ENCODE measurements around the gene AP3D1. TPM values are rescaled to one million over a fixed set of nuclear protein-coding genes. Genes with fewer than 3 reads are reported as not detected.

Gene AP3D1
- total and polyA plus RNA-seq, 9 donors, result 36.7 to 102 (median 70.2) TPM

DNA sequence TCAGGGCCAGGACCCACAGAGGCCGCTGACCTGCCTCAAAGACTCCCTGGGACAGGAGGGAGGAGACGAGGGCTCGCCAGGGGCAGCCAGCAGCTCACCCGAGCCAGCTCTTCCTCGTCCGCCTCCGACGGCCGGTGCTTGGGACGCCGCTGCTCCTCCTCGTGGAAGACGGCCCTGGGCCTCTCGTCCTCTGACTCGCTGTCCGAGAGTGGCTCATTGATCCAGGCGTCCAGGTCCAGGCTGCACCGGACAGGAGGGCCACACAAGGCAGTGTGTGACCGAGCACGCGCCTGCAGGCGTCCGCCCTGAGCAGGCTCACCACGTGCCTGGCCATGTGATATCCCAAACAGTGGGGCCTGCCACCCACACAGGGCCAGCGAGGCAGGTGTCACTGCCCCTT, 34.9 kb downstream of the AP3D1 start:
- no peak for DNase-seq
- no peaks in the 10 kb centered on the region for H3K4me1 ChIP-seq (ENCODE audit: insufficient read depth)
- H3K36me3 ChIP-seq, result no peaks in the 10 kb centered on the region
- intact Hi-C loops (cut with DNase I), result no loop called here
- TF ChIP-seq, protein P1, sequence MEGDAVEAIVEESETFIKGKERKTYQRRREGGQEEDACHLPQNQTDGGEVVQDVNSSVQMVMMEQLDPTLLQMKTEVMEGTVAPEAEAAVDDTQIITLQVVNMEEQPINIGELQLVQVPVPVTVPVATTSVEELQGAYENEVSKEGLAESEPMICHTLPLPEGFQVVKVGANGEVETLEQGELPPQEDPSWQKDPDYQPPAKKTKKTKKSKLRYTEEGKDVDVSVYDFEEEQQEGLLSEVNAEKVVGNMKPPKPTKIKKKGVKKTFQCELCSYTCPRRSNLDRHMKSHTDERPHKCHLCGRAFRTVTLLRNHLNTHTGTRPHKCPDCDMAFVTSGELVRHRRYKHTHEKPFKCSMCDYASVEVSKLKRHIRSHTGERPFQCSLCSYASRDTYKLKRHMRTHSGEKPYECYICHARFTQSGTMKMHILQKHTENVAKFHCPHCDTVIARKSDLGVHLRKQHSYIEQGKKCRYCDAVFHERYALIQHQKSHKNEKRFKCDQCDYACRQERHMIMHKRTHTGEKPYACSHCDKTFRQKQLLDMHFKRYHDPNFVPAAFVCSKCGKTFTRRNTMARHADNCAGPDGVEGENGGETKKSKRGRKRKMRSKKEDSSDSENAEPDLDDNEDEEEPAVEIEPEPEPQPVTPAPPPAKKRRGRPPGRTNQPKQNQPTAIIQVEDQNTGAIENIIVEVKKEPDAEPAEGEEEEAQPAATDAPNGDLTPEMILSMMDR (IDR thresholded peaks at IDR 0.05), result no peak
- no peak for TF ChIP-seq EP300 (IDR thresholded peaks at IDR 0.05)
- TF ChIP-seq POLR2A (IDR thresholded peaks at IDR 0.05), result no peak
- H3K27me3 ChIP-seq, result no peaks in the 10 kb centered on the region
- H3K9me3 ChIP-seq, result no peaks in the 10 kb centered on the region
- H3K4me3 ChIP-seq, result no peak overlapping the region
- H3K27ac ChIP-seq, result no peak overlapping the region
- WGBS, 3 donors, result 88 to 93% (median 88%) methylated on average over 23 to 25 of the region's 25 CpGs

DNA sequence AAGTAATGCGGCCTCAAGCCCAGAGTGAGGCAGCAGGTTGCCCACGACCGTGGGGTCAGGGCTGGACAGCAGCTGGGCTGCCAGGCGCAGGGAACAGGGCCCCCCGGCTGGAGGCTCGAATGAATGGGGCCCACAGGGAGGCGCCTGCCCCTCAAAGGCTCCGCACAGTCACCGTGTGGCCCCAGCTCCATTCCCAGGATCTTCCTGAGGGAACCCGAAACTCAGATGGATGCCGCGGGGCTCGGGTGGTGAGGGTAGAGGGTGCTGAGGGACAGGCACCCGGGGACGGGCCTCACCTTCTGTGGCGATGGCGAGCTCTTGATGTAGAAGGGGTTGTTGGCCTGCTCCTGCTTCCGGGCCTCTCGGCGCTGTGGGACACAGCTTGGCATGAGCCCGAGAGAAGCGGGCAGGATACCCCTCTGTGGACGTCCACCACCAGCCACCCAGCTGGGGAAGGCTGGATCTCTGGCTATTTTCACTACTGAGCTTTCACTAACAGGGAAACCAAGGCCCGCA, 35.4 kb downstream of the AP3D1 start:
- no peaks in the 10 kb centered on the region for H3K36me3 ChIP-seq
- no peak overlapping the region for H3K27ac ChIP-seq
- no peaks in the 10 kb centered on the region for H3K27me3 ChIP-seq
- intact Hi-C loops (cut with DNase I), result no loop called here
- WGBS, 3 donors, result 84 to 93% (median 89%) methylated on average over 24 of the region's 24 CpGs
- DNase-seq, result no peak
- TF ChIP-seq POLR2A (IDR thresholded peaks at IDR 0.05) (no peak), EP300 (IDR thresholded peaks at IDR 0.05) (no peak)
- TF ChIP-seq, protein P1 (IDR thresholded peaks at IDR 0.05), result no peak
- no peak overlapping the region for H3K4me3 ChIP-seq
- no peaks in the 10 kb centered on the region for H3K4me1 ChIP-seq (ENCODE audit: insufficient read depth)
- no peaks in the 10 kb centered on the region for H3K9me3 ChIP-seq

DNA sequence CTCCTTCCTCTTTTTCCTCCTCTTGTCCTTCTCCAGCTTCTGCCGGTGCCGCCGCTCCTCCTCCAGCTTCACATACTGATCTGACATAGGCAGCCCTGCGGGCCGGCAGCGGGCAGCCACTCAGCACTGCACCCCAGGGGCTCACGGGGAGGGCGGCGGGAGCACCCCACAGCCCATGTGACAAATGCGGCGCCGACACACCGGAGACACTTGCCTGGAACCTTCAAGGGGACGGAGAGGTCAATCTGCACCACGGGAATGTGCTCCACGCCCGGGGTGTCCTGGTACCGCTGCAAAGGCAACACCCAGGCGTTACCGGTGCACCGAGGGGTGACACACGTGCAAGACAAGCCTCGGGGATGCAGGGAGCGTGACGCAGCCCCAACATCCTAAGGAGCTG, 36.0 kb downstream of the AP3D1 start:
- TF ChIP-seq POLR2A (IDR thresholded peaks at IDR 0.05) (no peak), EP300 (IDR thresholded peaks at IDR 0.05) (no peak)
- TF ChIP-seq, protein P1 (IDR thresholded peaks at IDR 0.05), result no peak
- Histone ChIP-seq H3K9me3 (no peaks in the 10 kb centered on the region), H3K27ac (no peak overlapping the region), H3K4me1 (ENCODE audit: insufficient read depth) (no peaks in the 10 kb centered on the region), H3K36me3 (no peaks in the 10 kb centered on the region), H3K27me3 (no peaks in the 10 kb centered on the region), H3K4me3 (no peak overlapping the region)
- 92 to 96% (median 93%) methylated on average over 25 of the region's 25 CpGs for WGBS, 3 donors
- intact Hi-C loops (cut with DNase I), result no loop called here
- no peak for DNase-seq

DNA sequence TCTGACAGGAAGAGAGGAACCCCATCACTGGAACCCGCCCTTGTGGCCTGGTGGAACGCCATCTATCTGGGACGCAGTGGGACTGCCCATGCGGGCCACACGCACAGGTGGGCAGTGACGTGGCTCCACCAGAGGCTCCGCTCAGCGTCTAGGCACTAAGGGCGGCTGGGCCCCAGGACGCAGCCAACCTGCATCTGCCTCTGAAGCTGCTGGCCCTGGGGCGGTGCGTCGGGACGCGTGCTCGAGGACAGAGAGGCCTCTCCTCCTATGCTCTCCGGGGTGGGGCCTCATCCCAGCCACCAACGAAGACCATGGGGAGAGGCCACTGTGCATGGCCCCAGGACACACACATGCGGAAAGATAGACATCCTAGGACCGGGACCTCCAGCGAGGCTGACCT, 36.5 kb downstream of the AP3D1 start:
- Histone ChIP-seq H3K36me3 (no peaks in the 10 kb centered on the region), H3K4me1 (ENCODE audit: insufficient read depth) (no peaks in the 10 kb centered on the region), H3K4me3 (no peak overlapping the region), H3K27ac (no peak overlapping the region), H3K9me3 (no peaks in the 10 kb centered on the region), H3K27me3 (no peaks in the 10 kb centered on the region)
- TF ChIP-seq EP300 (IDR thresholded peaks at IDR 0.05) (no peak), POLR2A (IDR thresholded peaks at IDR 0.05) (no peak)
- TF ChIP-seq, protein P1 (IDR thresholded peaks at IDR 0.05), result no peak
- WGBS, 3 donors, result 89 to 94% (median 90%) methylated on average over 20 to 21 of the region's 21 CpGs
- intact Hi-C loops (cut with DNase I), result no loop called here
- DNase-seq, result no peak

Measured in ovary (tissue), 9 donors.